Measurements from ENCODE around the gene KIAA0825. TPM values are rescaled to one million over a fixed set of nuclear protein-coding genes. Genes with fewer than 3 reads are reported as not detected.

Gene KIAA0825
- total RNA-seq, 1 experiment from 2014 or later, result 0.08 TPM

GRCh38 chr5:94524841-94525697, 93.3 kb downstream of the KIAA0825 start:
- in situ Hi-C loops (cut with HindIII; ENCODE audit: low pct_unique_long_range_greater_than_20kb, low sequenced_read_pairs), result no loop called here
- DNase-seq (ENCODE audit: low read depth, low spot score), result peak; percentile 57

- DNase-seq (ENCODE audit: low read depth, low spot score), result no peak
- in situ Hi-C loops (cut with HindIII; ENCODE audit: low pct_unique_long_range_greater_than_20kb, low sequenced_read_pairs), result no loop called here
Observed at GRCh38 chr5:94523018-94523417, 95.4 kb downstream of the KIAA0825 start.

GRCh38 chr5:94522117-94522516, 96.3 kb downstream of the KIAA0825 start:
- in situ Hi-C loops (cut with HindIII; ENCODE audit: low pct_unique_long_range_greater_than_20kb, low sequenced_read_pairs), result no loop called here
- no peak for DNase-seq (ENCODE audit: low read depth, low spot score)

GRCh38 chr5:94517490-94518488, 100.6 kb downstream of the KIAA0825 start:
- DNase-seq (ENCODE audit: low read depth, low spot score), result no peak
- in situ Hi-C loops (cut with HindIII; ENCODE audit: low pct_unique_long_range_greater_than_20kb, low sequenced_read_pairs), result no loop called here

GRCh38 chr5:94516148-94516547, 102.3 kb downstream of the KIAA0825 start:
- in situ Hi-C loops (cut with HindIII; ENCODE audit: low pct_unique_long_range_greater_than_20kb, low sequenced_read_pairs), result no loop called here
- no peak for DNase-seq (ENCODE audit: low read depth, low spot score)

- DNase-seq (ENCODE audit: low read depth, low spot score), result no peak
- in situ Hi-C loops (cut with HindIII; ENCODE audit: low pct_unique_long_range_greater_than_20kb, low sequenced_read_pairs), result no loop called here
Observed at GRCh38 chr5:94508461-94509148, 109.8 kb downstream of the KIAA0825 start.

- DNase-seq (ENCODE audit: low read depth, low spot score), result no peak
- in situ Hi-C loops (cut with HindIII; ENCODE audit: low pct_unique_long_range_greater_than_20kb, low sequenced_read_pairs), result no loop called here
Observed at GRCh38 chr5:94505327-94506068, 112.9 kb downstream of the KIAA0825 start.

- DNase-seq (ENCODE audit: low read depth, low spot score), result no peak
- in situ Hi-C loops (cut with HindIII; ENCODE audit: low pct_unique_long_range_greater_than_20kb, low sequenced_read_pairs), result no loop called here
Observed at GRCh38 chr5:94503677-94504076, 114.7 kb downstream of the KIAA0825 start.

- DNase-seq (ENCODE audit: low read depth, low spot score), result no peak
- in situ Hi-C loops (cut with HindIII; ENCODE audit: low pct_unique_long_range_greater_than_20kb, low sequenced_read_pairs), result no loop called here
Observed at GRCh38 chr5:94501365-94501764, 117.0 kb downstream of the KIAA0825 start.

GRCh38 chr5:94499806-94500205, 118.6 kb downstream of the KIAA0825 start:
- in situ Hi-C loops (cut with HindIII; ENCODE audit: low pct_unique_long_range_greater_than_20kb, low sequenced_read_pairs), result no loop called here
- no peak for DNase-seq (ENCODE audit: low read depth, low spot score)

- DNase-seq (ENCODE audit: low read depth, low spot score), result no peak
- in situ Hi-C loops (cut with HindIII; ENCODE audit: low pct_unique_long_range_greater_than_20kb, low sequenced_read_pairs), result no loop called here
Observed at GRCh38 chr5:94498199-94498598, 120.2 kb downstream of the KIAA0825 start.

- DNase-seq (ENCODE audit: low read depth, low spot score), result no peak
- in situ Hi-C loops (cut with HindIII; ENCODE audit: low pct_unique_long_range_greater_than_20kb, low sequenced_read_pairs), result no loop called here
Observed at GRCh38 chr5:94485067-94485466, 133.3 kb downstream of the KIAA0825 start.

- in situ Hi-C loops (cut with HindIII; ENCODE audit: low pct_unique_long_range_greater_than_20kb, low sequenced_read_pairs), result no loop called here
Observed at GRCh38 chr5:94481059-94481458, 137.3 kb downstream of the KIAA0825 start.

GRCh38 chr5:94480486-94480885, 137.9 kb downstream of the KIAA0825 start:
- in situ Hi-C loops (cut with HindIII; ENCODE audit: low pct_unique_long_range_greater_than_20kb, low sequenced_read_pairs), result no loop called here
- no peak for DNase-seq (ENCODE audit: low read depth, low spot score)

More at GRCh38 chr5:94481059-94481458, 137.3 kb downstream of the KIAA0825 start:
- no peak for DNase-seq (ENCODE audit: low read depth, low spot score)

GRCh38 chr5:94473936-94474335, 144.5 kb downstream of the KIAA0825 start:
- DNase-seq (ENCODE audit: low read depth, low spot score), result no peak
- in situ Hi-C loops (cut with HindIII; ENCODE audit: low pct_unique_long_range_greater_than_20kb, low sequenced_read_pairs), result no loop called here

- no peak for DNase-seq (ENCODE audit: low read depth, low spot score)
- in situ Hi-C loops (cut with HindIII; ENCODE audit: low pct_unique_long_range_greater_than_20kb, low sequenced_read_pairs), result no loop called here
Observed at GRCh38 chr5:94471521-94471920, 146.9 kb downstream of the KIAA0825 start.

GRCh38 chr5:94470802-94471201, 147.6 kb downstream of the KIAA0825 start:
- in situ Hi-C loops (cut with HindIII; ENCODE audit: low pct_unique_long_range_greater_than_20kb, low sequenced_read_pairs), result no loop called here
- no peak for DNase-seq (ENCODE audit: low read depth, low spot score)
